Psoas muscle (tissue), 8 donors: ENCODE data around the gene TES. TPM values are rescaled to one million over a fixed set of nuclear protein-coding genes. Genes with fewer than 3 reads are reported as not detected.
"Not testable (repeated sequence)": the region's sequence is repeated elsewhere in the genome, so short reads cannot be mapped to it uniquely, and the experiment has no call there.

Experiments used
- ATAC-seq, 4 donors: fragments of 200-7000 bp; cut with Tn5 transposase; one replicate each; pipeline ENCODE4 v1.9.1; 2020; ENCODE audit warnings: moderate library complexity in 3 of 4, mild to moderate bottlenecking in 2 of 4
- DNase-seq, 2 donors: peaks; one replicate each; pipeline ENCODE4 v3.0.0-alpha.2; 2020
- H3K27ac ChIP-seq: fragments of 200-600 bp; one replicate; pipeline ENCODE4 v1.8.0; 2022
- H3K27me3 ChIP-seq, 3 donors: fragments of 200-600 bp in 1 of 3; one replicate each; pipeline versions ENCODE4 v1.6.1 to v1.8.0; 2013 to 2022; ENCODE audit warnings: low read length in 2 of 3, mild to moderate bottlenecking in 2 of 3, moderate library complexity in 1 of 3; ENCODE audit not compliant: insufficient read depth in 3 of 3
- H3K36me3 ChIP-seq, 2 donors: fragments of 200-600 bp in 1 of 2; one replicate each; pipeline versions ENCODE4 v1.6.1 to v1.8.0; 2013 to 2022; ENCODE audit warnings: low read depth in 1 of 2, mild to moderate bottlenecking in 1 of 2, moderate library complexity in 1 of 2; ENCODE audit not compliant: insufficient read depth in 1 of 2
- H3K4me1 ChIP-seq: fragments of 200-600 bp; one replicate; pipeline ENCODE4 v1.8.0; 2022
- H3K4me3 ChIP-seq: fragments of 200-600 bp; one replicate; pipeline ENCODE4 v1.8.0; 2022; ENCODE audit warnings: mild to moderate bottlenecking
- H3K9me3 ChIP-seq: fragments of 200-600 bp; one replicate; pipeline ENCODE4 v1.8.0; 2022
- WGBS, 3 donors: extraction: QIAGEN DNeasy Blood & Tissue Kit; methylation state at CpG; one replicate each; pipeline versions ENCODE4 v1.1.6 to v1.1.7; 2013; 5-methylcytosine and 5-hydroxymethylcytosine counted together
- intact Hi-C, 2 donors: fragments of 100-400 bp; cut with DNase I; formaldehyde crosslinking; loops; one replicate each; pipeline versions ENCODE4 v1.11.0 to v1.14.2; 2022
- polyA plus RNA-seq, 3 donors: library from polyadenylated mRNA; stranded (reverse); fragments of 200-250 nt; gene quantifications; one replicate each; pipeline ENCODE4 v1.2.3, GENCODE V29; 2013
- total RNA-seq, 4 donors: library from RNA; stranded (reverse); fragmentation: NEBNext Ultra II Directional in 2 of 4; extraction: Animal tissue kit (Norgen Biotek cat#: 25700) in 2 of 4; gene quantifications; one replicate each; pipeline versions ENCODE4 v1.2.1 to v1.2.4, GENCODE V29; 2021 to 2023
- TF ChIP-seq, protein P1 (sequence below): fragments of 200-600 bp; IDR thresholded peaks from one replicate; pipeline ENCODE4 v1.8.0; 2022; ENCODE audit warnings: antibody characterized with exemption
- donor health status: healthy with polysubstance abuse.
- donor health status: DM: no; HTN: no; CAD: no; lungs with moderate emphysema.
- donor health status: Bipolar disorder and iron deficiency.
- donor health status: healthy.
- donor health status: DM: yes; HTN: yes; CAD: no.
- donor health status: DM: no; HTN: no; CAD: no.
- donor health status: DM: no; HTN: no; CAD: no.
- donor health status: DM: yes; HTN: yes; CAD: no.

The TES gene
- total and polyA plus RNA-seq, 7 donors: 2.9 to 8.1 (median 5.8) TPM

DNA sequence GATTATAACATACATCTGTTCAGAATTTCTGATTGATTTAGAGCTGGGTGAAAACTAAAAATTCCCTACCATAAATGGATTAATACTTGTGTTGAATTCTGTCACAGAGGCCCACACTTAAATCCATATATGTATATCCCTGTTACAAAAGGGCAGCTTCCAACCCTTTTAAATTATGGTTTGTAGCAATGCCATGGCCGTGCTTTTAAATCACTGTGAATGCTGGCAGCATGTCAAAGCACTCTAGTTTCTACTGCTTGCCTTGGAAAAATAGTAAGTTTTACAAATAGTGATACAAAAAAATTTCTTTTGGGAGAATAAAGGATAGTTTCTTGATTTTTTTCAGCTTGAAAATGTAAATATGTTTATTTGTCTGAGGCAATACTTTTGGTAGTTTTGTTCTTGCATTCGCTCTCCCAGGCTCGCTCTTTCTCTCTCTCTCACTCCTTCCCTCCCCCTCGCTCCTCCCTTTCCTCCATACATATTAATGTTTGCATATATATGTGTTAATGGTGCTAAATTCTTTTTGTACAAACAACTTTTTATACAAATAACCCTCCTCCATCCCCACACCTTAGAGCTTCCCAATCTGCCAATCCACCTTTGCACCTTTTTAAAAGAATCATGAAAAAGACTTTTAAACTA lies 29.8 kb downstream of the TES start:
- ATAC-seq: no peak
- WGBS, 3 donors: 68 to 85% (median 83%) methylated on average over 4 of the region's 4 CpGs

DNA sequence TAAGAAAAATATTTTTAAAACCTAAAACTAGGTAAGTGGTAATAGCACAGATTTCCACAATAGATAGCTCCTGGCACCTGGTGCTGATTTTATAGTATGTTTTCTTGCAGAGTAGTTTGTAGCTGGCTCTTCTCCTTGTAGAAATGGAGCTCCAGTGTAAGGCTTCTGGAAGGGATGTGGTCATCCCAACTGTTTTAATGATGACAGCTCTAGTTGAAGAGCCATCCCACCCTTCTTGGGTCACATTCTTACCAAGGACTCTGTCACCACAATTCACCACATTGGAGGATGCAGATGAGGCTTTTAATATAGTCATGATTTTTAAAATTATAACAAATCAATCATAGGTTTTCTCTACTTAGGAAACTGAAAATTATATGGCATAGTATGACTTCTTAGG lies 31.0 kb downstream of the TES start:
- no peak for DNase-seq
- Histone ChIP-seq H3K27me3 (no peaks in the 10 kb centered on the region), H3K36me3 (no peaks in the 10 kb centered on the region), H3K4me3 (no peak overlapping the region), H3K4me1 (no peaks in the 10 kb centered on the region), H3K27ac (no peak overlapping the region), H3K9me3 (no peaks in the 10 kb centered on the region)
- intact Hi-C loops: no loop called here
- ATAC-seq: no peak
- TF ChIP-seq, protein P1, sequence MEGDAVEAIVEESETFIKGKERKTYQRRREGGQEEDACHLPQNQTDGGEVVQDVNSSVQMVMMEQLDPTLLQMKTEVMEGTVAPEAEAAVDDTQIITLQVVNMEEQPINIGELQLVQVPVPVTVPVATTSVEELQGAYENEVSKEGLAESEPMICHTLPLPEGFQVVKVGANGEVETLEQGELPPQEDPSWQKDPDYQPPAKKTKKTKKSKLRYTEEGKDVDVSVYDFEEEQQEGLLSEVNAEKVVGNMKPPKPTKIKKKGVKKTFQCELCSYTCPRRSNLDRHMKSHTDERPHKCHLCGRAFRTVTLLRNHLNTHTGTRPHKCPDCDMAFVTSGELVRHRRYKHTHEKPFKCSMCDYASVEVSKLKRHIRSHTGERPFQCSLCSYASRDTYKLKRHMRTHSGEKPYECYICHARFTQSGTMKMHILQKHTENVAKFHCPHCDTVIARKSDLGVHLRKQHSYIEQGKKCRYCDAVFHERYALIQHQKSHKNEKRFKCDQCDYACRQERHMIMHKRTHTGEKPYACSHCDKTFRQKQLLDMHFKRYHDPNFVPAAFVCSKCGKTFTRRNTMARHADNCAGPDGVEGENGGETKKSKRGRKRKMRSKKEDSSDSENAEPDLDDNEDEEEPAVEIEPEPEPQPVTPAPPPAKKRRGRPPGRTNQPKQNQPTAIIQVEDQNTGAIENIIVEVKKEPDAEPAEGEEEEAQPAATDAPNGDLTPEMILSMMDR: no peak

More for the DNA sequence above, 29.8 kb downstream of the TES start:
- no peak for DNase-seq
- Histone ChIP-seq H3K4me1 (no peaks in the 10 kb centered on the region), H3K27ac (no peak overlapping the region), H3K36me3 (no peaks in the 10 kb centered on the region), H3K27me3 (no peaks in the 10 kb centered on the region), H3K9me3 (no peaks in the 10 kb centered on the region), H3K4me3 (no peak overlapping the region)
- TF ChIP-seq, protein P1: no peak
- intact Hi-C loops: no loop called here

DNA sequence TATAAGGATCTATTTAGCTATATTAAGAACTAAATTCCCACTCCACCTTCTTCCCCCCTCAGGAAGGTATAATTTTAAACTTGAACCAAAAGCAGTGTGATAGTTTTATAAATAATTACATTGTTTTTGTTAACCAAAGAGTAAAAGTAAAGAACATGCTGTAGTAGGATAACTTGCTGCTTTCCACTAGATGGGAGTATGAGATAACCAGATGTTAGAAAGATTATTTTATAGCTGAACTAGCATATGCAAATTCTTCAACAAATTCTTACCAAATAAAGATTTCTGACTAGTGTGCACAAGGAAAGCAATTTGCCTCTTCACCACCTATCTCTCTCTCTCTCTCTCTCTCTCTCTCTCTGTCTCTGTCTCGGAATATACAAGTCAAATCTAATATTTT lies 31.8 kb downstream of the TES start:
- ATAC-seq (no peak), DNase-seq (no peak)
- intact Hi-C loops: no loop called here
- Histone ChIP-seq H3K36me3 (no peaks in the 10 kb centered on the region), H3K27me3 (no peaks in the 10 kb centered on the region), H3K4me1 (no peaks in the 10 kb centered on the region), H3K9me3 (no peaks in the 10 kb centered on the region), H3K27ac (no peak overlapping the region), H3K4me3 (no peak overlapping the region)
- 85 to 96% (median 95%) methylated on average over 1 of the region's 1 CpG for WGBS, 3 donors
- TF ChIP-seq, protein P1: no peak

DNA sequence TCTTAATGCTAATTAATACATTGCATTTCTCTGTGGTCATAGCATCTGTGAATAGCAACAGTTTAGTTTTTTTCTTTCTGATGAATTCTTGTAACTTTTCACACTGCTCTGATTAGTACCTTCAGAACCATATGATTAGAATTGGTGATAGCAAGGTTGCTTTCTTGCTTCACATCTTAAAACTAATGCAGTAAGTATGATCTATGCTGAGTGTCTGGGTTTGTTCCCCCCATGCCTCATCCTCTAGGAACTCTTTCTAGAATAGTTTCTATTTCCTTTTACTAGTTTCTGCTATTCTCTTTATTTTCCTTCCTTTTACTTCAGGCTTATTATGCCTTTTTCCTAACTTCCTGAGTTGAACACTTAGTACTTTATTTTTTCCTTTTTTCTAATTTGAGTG lies 32.4 kb downstream of the TES start:
- Histone ChIP-seq H3K27ac (no peak overlapping the region), H3K4me3 (no peak overlapping the region), H3K4me1 (no peaks in the 10 kb centered on the region), H3K9me3 (no peaks in the 10 kb centered on the region), H3K27me3 (no peaks in the 10 kb centered on the region), H3K36me3 (no peaks in the 10 kb centered on the region)
- TF ChIP-seq, protein P1: no peak
- no peak for ATAC-seq
- intact Hi-C loops: no loop called here
- DNase-seq: no peak

DNA sequence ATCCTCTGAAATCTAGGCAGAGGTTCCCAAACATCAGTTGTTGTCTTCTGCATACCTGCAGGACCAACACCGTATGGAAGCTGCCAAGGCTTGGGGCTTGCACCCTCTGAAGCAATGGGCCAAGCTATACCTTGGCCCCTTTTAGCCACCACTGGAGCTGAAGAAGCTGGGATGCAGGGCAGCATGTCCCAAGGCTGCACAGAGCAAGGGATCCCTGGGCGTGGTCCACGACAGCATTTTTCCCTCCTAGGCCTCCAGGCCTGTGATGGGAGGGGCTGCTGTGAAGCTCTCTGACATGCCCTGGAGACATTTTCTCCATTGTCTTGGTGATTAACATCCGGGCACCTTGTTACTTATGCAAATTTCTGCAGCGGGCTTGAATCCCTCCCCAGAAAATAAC lies 34.5 kb downstream of the TES start:
- H3K4me1 ChIP-seq, intact Hi-C loops, H3K27me3 ChIP-seq, H3K4me3 ChIP-seq, H3K36me3 ChIP-seq, H3K9me3 ChIP-seq, ATAC-seq, H3K27ac ChIP-seq: not testable (repeated sequence)
- WGBS, 3 donors: 91 to 99% (median 96%) methylated on average over 5 of the region's 5 CpGs
- DNase-seq: peak in 1 of 2 donors; percentile 42
